Rectal smooth muscle tissue (tissue), 1 donor: ENCODE measurements around the gene HNF4A.

ENCODE experiments used
- H3K27ac ChIP-seq: one replicate; pipeline ENCODE4 v1.7.0; 2013; ENCODE audit warnings: low read depth, low read length, inconsistent platforms
- H3K27me3 ChIP-seq: one replicate; pipeline ENCODE4 v1.7.0; 2013; ENCODE audit warnings: low read length; ENCODE audit not compliant: control insufficient read depth, insufficient read depth
- H3K36me3 ChIP-seq: one replicate; pipeline ENCODE4 v1.7.0; 2013; ENCODE audit warnings: low read length; ENCODE audit not compliant: control insufficient read depth, insufficient read depth
- H3K4me1 ChIP-seq: one replicate; pipeline ENCODE4 v1.7.0; 2013; ENCODE audit warnings: low read length; ENCODE audit not compliant: control insufficient read depth, insufficient read depth
- H3K4me3 ChIP-seq: one replicate; pipeline ENCODE4 v1.7.0; 2013; ENCODE audit warnings: low read length
- H3K9ac ChIP-seq: one replicate; pipeline ENCODE4 v1.7.0; 2013; ENCODE audit warnings: low read length

HNF4A gene

GRCh38 chr20:44457016-44457415 is 101.5 kb downstream of the HNF4A start:
- Histone ChIP-seq H3K9ac (no peak overlapping the region), H3K27me3 (no peaks in the 10 kb centered on the region), H3K4me3 (no peak overlapping the region), H3K4me1 (no peaks in the 10 kb centered on the region), H3K36me3 (no peaks in the 10 kb centered on the region), H3K27ac (no peak overlapping the region)

DNA sequence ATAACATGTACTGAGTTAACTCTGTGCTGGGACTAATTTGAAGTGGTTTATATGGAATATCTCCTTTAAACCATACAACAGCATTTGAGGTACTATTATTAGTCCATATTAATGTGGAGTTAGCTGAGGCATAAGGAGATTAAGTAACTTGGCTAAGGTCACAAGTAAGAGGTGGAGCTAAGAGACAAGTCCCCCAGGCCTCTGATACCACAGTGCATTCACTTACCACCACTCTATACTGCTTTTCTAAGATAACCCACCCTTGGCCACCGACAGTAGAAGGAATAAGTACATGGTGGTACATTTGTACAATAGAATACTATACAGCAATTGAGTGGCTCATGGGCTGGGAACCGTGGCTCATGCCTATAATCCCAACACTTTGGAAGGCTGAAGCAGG is 103.8 kb downstream of the HNF4A start:
- H3K27ac ChIP-seq: no peak overlapping the region
- H3K4me1 ChIP-seq: no peaks in the 10 kb centered on the region
- H3K36me3 ChIP-seq: no peaks in the 10 kb centered on the region
- no peak overlapping the region for H3K9ac ChIP-seq
- no peaks in the 10 kb centered on the region for H3K27me3 ChIP-seq
- H3K4me3 ChIP-seq: no peak overlapping the region

DNA sequence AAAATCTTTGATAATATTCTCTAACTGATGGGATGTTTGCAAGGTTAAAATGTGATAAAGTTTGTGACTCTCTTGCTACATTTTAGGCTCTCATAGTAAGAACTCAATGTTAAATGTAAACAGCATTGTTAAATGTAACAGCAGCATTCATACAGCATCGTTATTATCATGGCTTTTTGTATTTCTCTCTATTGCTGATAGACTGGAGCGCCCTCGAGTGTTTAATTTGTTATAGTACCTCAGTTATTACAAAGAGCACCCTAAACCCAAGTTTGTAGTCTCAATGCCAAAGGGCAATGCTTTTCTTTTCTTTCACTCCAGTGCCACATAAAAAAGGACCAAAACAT is 105.3 kb downstream of the HNF4A start:
- Histone ChIP-seq H3K36me3 (no peaks in the 10 kb centered on the region), H3K4me1 (no peaks in the 10 kb centered on the region), H3K27ac (no peak overlapping the region), H3K9ac (no peak overlapping the region), H3K27me3 (no peaks in the 10 kb centered on the region), H3K4me3 (no peak overlapping the region)

- Histone ChIP-seq H3K36me3 (no peaks in the 10 kb centered on the region), H3K27me3 (no peaks in the 10 kb centered on the region), H3K27ac (no peak overlapping the region), H3K9ac (no peak overlapping the region), H3K4me1 (no peaks in the 10 kb centered on the region), H3K4me3 (no peak overlapping the region)
Observed at GRCh38 chr20:44461142-44461802, 105.8 kb downstream of the HNF4A start.

DNA sequence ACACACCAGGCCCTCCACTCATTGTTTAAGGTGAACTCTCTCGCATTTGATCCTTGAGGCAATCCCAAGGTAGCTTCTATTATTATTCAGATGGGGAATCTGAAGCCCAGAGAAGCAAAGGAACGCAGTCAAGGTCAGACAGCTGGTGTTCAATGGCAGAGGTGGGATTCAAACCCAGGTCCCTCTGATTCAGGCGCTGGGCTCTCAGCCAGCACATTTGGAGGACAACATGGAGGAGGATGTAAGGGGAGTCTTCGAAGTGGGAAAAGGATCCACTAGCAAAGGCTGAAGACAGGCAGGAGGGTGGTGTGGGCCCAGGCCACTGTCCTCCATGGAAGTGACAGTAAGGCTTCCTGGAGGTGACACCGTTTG is 106.3 kb downstream of the HNF4A start:
- Histone ChIP-seq H3K27me3 (no peaks in the 10 kb centered on the region), H3K4me1 (no peaks in the 10 kb centered on the region), H3K27ac (no peak overlapping the region), H3K4me3 (no peak overlapping the region), H3K36me3 (no peaks in the 10 kb centered on the region), H3K9ac (no peak overlapping the region)

GRCh38 chr20:44463466-44463865 is 108.0 kb downstream of the HNF4A start:
- Histone ChIP-seq H3K9ac (no peak overlapping the region), H3K27ac (no peak overlapping the region), H3K36me3 (no peaks in the 10 kb centered on the region), H3K4me3 (no peak overlapping the region), H3K27me3 (no peaks in the 10 kb centered on the region), H3K4me1 (no peaks in the 10 kb centered on the region)

DNA sequence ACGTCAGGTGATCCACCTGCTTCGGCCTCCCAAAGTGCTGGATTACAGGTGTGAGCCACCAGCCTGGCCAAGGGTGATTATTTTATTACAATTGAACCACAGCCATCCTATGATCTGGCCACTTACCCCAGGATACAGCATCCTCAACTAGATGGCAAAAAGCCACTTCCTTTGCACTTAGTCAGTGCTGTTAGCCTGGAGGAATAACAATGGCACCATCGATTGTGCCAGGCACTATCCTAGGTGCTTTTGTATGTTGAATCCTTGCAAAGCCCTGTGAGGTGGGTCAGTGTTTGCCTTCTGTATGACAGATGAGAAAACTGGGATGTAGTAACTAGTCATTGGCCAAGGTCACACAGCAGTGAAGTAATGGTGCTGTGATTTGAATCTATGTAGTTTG is 109.0 kb downstream of the HNF4A start:
- Histone ChIP-seq H3K4me3 (no peak overlapping the region), H3K27me3 (no peaks in the 10 kb centered on the region), H3K27ac (no peak overlapping the region), H3K4me1 (no peaks in the 10 kb centered on the region), H3K9ac (no peak overlapping the region), H3K36me3 (no peaks in the 10 kb centered on the region)

DNA sequence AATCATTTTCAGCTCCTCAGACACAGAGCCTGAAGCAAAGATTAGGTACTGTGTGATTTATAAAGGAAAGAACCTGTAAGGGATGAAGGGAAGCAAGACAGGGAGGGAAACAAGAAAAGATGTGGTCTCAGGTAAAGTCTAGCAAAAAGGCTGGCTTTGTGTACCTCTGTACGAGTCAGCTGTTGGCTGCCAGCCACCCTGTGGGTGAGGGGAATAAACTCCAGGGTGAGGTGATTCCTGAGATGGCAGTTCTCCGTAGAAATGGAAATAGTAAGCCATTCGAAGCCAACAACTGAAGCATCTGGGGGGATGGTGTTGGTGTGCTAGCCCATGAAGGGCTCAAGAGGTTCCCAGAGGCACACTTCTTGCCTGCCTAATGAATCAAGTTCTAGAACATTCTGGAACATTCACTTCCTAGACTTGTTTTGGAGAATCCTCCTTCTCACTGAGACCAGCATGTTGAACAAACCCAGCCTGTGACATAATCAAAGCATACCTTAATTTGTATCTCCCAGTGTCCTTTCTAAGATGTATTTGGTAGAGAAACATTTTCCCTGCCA is 109.6 kb downstream of the HNF4A start:
- no peak overlapping the region for H3K27ac ChIP-seq
- H3K4me1 ChIP-seq: no peaks in the 10 kb centered on the region
- no peaks in the 10 kb centered on the region for H3K27me3 ChIP-seq
- no peak overlapping the region for H3K4me3 ChIP-seq
- no peak overlapping the region for H3K9ac ChIP-seq
- no peaks in the 10 kb centered on the region for H3K36me3 ChIP-seq

DNA sequence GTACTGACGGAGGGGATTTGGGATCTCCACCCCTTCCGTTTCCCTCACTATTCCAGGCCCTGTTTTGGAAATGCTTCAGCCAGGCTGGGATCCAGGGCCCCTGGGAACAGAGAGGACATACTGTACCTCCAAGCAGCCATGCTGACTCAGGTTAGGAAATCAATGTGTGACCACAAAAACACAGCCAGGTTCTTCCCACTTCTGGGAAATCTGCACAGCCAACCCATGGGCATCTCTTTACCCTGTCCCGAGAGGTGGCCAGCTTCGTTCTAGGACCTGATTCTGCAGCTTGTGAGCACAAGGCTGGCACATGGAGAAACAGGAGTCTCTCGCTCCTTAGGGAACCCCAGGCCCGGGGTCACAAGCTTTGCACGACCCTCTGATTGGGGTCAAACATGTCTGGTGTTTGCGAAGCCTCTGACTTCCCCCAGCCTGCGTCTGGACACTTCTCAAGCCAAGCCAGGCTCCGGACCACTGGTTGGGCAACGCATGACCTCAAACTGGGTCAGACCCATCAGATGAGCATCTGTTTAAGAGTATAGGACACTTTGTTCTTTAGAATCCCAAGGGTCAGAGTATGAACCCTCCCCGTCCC is 111.9 kb downstream of the HNF4A start:
- no peaks in the 10 kb centered on the region for H3K27me3 ChIP-seq
- no peaks in the 10 kb centered on the region for H3K4me1 ChIP-seq
- no peak overlapping the region for H3K27ac ChIP-seq
- no peak overlapping the region for H3K4me3 ChIP-seq
- H3K36me3 ChIP-seq: no peaks in the 10 kb centered on the region
- H3K9ac ChIP-seq: no peak overlapping the region

- Histone ChIP-seq H3K4me1 (no peaks in the 10 kb centered on the region), H3K27ac (no peak overlapping the region), H3K9ac (no peak overlapping the region), H3K36me3 (no peaks in the 10 kb centered on the region), H3K27me3 (no peaks in the 10 kb centered on the region), H3K4me3 (no peak overlapping the region)
Observed at GRCh38 chr20:44468044-44468782, 112.7 kb downstream of the HNF4A start.

DNA sequence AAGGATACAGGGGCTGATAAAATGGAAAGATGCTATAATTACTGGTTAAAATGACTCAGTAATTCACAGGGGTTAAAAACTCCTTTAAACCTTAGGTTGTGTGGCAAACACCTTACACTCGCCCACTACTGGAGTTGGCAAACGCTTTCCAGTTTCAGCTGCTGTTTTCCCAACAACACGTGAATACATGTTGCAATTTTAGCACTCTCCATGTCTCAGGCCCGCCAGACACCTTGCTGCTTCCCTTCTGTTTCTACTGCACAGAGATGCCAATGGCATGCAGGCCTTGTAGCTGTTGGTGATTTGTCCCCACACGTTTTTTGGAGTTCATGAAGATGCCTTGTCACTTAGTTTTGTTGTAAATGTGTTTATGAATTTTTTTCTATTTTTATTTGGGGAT is 114.8 kb downstream of the HNF4A start:
- Histone ChIP-seq H3K4me3 (no peak overlapping the region), H3K36me3 (no peaks in the 10 kb centered on the region), H3K27me3 (no peaks in the 10 kb centered on the region), H3K27ac (no peak overlapping the region), H3K4me1 (peaks cover 3% of the 10 kb centered on the region), H3K9ac (no peak overlapping the region)

- H3K9ac ChIP-seq: no peak overlapping the region
- no peaks in the 10 kb centered on the region for H3K36me3 ChIP-seq
- peaks cover 10% of the 10 kb centered on the region for H3K4me1 ChIP-seq
- H3K27ac ChIP-seq: no peak overlapping the region
- no peaks in the 10 kb centered on the region for H3K27me3 ChIP-seq
- H3K4me3 ChIP-seq: no peak overlapping the region
Observed at GRCh38 chr20:44471481-44471882, 116.0 kb downstream of the HNF4A start.
